Measurements from ENCODE around the gene INPP5E.

DNA sequence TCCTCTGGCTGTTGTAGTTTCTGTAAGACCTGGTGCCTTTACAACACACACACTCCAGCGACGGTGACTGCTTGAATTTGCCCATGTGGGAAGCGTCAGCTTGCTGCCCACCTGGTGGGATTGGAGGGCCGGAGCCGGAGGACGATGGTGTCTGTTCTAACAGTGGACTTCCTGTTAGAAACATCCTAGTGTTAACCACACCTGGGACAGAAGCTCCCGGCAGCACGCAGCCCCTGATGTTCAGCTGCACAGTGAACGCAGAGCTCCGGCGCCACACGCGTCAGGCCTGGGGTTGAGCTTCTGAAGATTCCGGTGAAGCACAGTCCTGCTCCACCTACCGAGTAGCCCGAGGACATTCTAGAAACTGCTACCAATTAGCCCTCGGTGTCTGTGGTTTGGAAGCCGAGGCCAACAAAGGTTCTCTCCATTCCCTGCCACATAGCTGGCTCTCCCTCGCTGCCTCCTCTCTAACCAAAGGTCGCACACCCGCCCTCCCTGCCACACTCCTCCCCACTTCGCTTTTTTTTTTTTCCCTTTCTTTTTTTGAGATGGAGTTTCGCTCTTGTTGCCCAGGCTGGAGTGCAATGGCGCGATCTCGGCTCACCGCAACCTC, 14.8 kb downstream of the INPP5E start:
- TF ChIP-seq CTCF (IDR thresholded peaks at IDR 0.05) (no peak), POLR2A (IDR thresholded peaks at IDR 0.05) (no peak)
